IMR-90 (cell line): ENCODE results near the gene SLC6A11. TPM values are rescaled to one million over a fixed set of nuclear protein-coding genes. Genes with fewer than 3 reads are reported as not detected.

Source experiments
- ATAC-seq: fragments of 200-7000 bp; cut with Tn5 transposase; 2 replicates; pipeline ENCODE4 v1.9.1; 2020; ENCODE audit warnings: low read depth, mild to moderate bottlenecking, moderate library complexity
- BruUV-seq: library from RNA; stranded (reverse); fragments of 400-500 nt; replicated peaks from 2 replicates; lab custom pipeline; 2021; lab: Mats Ljungman, UMichigan
- CTCF ChIA-PET: fragments of 300-600 bp; formaldehyde crosslinking; extraction: SDS; loops from one replicate; lab custom pipeline; 2021; ENCODE audit warnings: antibody characterized with exemption; lab: Yijun Ruan, JAX
- POLR2A ChIA-PET: fragments of 300-600 bp; sonication (Branson Sonifier 250); formaldehyde crosslinking; loops from one replicate; lab custom pipeline; 2022; ENCODE audit warnings: antibody characterized with exemption; ENCODE audit not compliant: unreplicated experiment; lab: Charles Lee
- DNase-seq: peaks from one replicate; pipeline ENCODE4 v3.0.0; 2013
- H2AFZ ChIP-seq: replicated peaks from 2 replicates; pipeline ENCODE3; 2013; ENCODE audit warnings: low read length, mild to moderate bottlenecking; ENCODE audit not compliant: poor library complexity
- H2AK5ac ChIP-seq: 2 replicates; pipeline ENCODE4 v1.6.1; 2013; ENCODE audit warnings: low read depth, low read length, inconsistent platforms
- H2AK9ac ChIP-seq: replicated peaks from 2 replicates; pipeline ENCODE3; 2013; ENCODE audit warnings: mild to moderate bottlenecking, low read depth, low read length, moderate library complexity; ENCODE audit not compliant: poor library complexity
- H2BK120ac ChIP-seq: 2 replicates; pipeline ENCODE4 v1.6.1; 2013; ENCODE audit warnings: low read depth, low read length, inconsistent platforms
- H2BK15ac ChIP-seq: 3 replicates; pipeline ENCODE4 v1.6.1; 2013; ENCODE audit warnings: low read depth, low read length, inconsistent platforms
- H2BK20ac ChIP-seq: 2 replicates; pipeline ENCODE4 v1.6.1; 2013; ENCODE audit warnings: low read depth, mild to moderate bottlenecking, inconsistent platforms, low read length, moderate library complexity
- H2BK5ac ChIP-seq: 2 replicates; pipeline ENCODE4 v1.6.1; 2013; ENCODE audit warnings: mild to moderate bottlenecking, low read depth, low read length, inconsistent platforms; ENCODE audit not compliant: poor library complexity, severe bottlenecking
- H3K14ac ChIP-seq: replicated peaks from 2 replicates; pipeline ENCODE4 v1.6.1; 2013; ENCODE audit warnings: low read depth, low read length, inconsistent platforms
- H3K18ac ChIP-seq: 2 replicates; pipeline ENCODE4 v1.6.1; 2013; ENCODE audit warnings: low read depth, low read length, control low read depth
- H3K23ac ChIP-seq: 2 replicates; pipeline ENCODE4 v1.6.1; 2013; ENCODE audit warnings: low read depth, low read length, inconsistent platforms
- H3K27ac ChIP-seq: 2 replicates; pipeline ENCODE4 v1.5.1; 2013; ENCODE audit warnings: mild to moderate bottlenecking, control low read depth, low read length; ENCODE audit not compliant: insufficient read depth
- H3K27me3 ChIP-seq: 2 replicates; pipeline ENCODE4 v1.6.1; 2013; ENCODE audit warnings: low read length; ENCODE audit not compliant: control insufficient read depth, insufficient read depth
- H3K36me3 ChIP-seq: 2 replicates; pipeline ENCODE4 v1.6.1; 2013; ENCODE audit warnings: low read length, mixed read lengths; ENCODE audit not compliant: control insufficient read depth, insufficient read depth
- H3K4ac ChIP-seq: 2 replicates; pipeline ENCODE4 v1.6.1; 2013; ENCODE audit warnings: low read depth, low read length, inconsistent platforms
- H3K4me1 ChIP-seq: 2 replicates; pipeline ENCODE4 v1.6.1; 2013; ENCODE audit warnings: low read length, mixed read lengths; ENCODE audit not compliant: control insufficient read depth, insufficient read depth
- H3K4me2 ChIP-seq: 2 replicates; pipeline ENCODE4 v1.6.1; 2013; ENCODE audit warnings: low read depth, mild to moderate bottlenecking, control low read depth, low read length, moderate library complexity
- H3K4me3 ChIP-seq: 2 replicates; pipeline ENCODE4 v1.5.1; 2013; ENCODE audit warnings: low read depth, mild to moderate bottlenecking, control low read depth, low read length, moderate library complexity; ENCODE audit not compliant: insufficient read depth
- H3K56ac ChIP-seq: 2 replicates; pipeline ENCODE4 v1.6.1; 2013; ENCODE audit warnings: low read length, inconsistent platforms; ENCODE audit not compliant: insufficient read depth; ENCODE audit errors: extremely low read depth
- H3K79me1 ChIP-seq, 2 experiments: 2 replicates each; pipeline ENCODE4 v1.6.1; 2013; ENCODE audit warnings: low read length in 2 of 2, inconsistent platforms in 1 of 2, low read depth in 1 of 2
- H3K9ac ChIP-seq: 2 replicates; pipeline ENCODE4 v1.6.1; 2013; ENCODE audit warnings: low read depth, low read length, control low read depth
- H3K9me1 ChIP-seq: 2 replicates; pipeline ENCODE4 v1.6.1; 2013; ENCODE audit warnings: low read length, inconsistent platforms; ENCODE audit not compliant: insufficient read depth
- H3K9me3 ChIP-seq: 2 replicates; pipeline ENCODE4 v1.6.1; 2013; ENCODE audit warnings: low read length; ENCODE audit not compliant: control insufficient read depth, insufficient read depth
- H4K20me1 ChIP-seq: 2 replicates; pipeline ENCODE4 v1.6.1; 2013; ENCODE audit warnings: low read length, inconsistent platforms; ENCODE audit not compliant: insufficient read depth
- H4K5ac ChIP-seq: 2 replicates; pipeline ENCODE4 v1.6.1; 2013; ENCODE audit warnings: mild to moderate bottlenecking, low read depth, low read length, control low read depth
- H4K8ac ChIP-seq, 2 experiments: 2 replicates each; pipeline ENCODE4 v1.6.1; 2013; ENCODE audit warnings: low read depth in 2 of 2, low read length in 2 of 2, control low read depth in 1 of 2, inconsistent platforms in 1 of 2
- H4K91ac ChIP-seq: 2 replicates; pipeline ENCODE4 v1.6.1; 2013; ENCODE audit warnings: low read depth, low read length, inconsistent platforms; ENCODE audit not compliant: insufficient read depth
- BHLHE40 ChIP-seq: fragments of 150-350 bp; IDR thresholded peaks from 2 replicates; pipeline ENCODE4 v1.6.1; 2016; ENCODE audit warnings: mild to moderate bottlenecking, low read depth, low read length
- MAFK ChIP-seq: IDR thresholded peaks from 2 replicates; pipeline ENCODE4 v1.6.1; 2012; ENCODE audit warnings: low read depth, low read length, improper control_type of control experiment
- MAZ ChIP-seq: IDR thresholded peaks from 2 replicates; pipeline ENCODE4 v1.6.1; 2012; ENCODE audit warnings: low read depth, mild to moderate bottlenecking, low read length, improper control_type of control experiment, moderate library complexity, borderline replicate concordance
- NFE2L2 ChIP-seq: fragments of 150-350 bp; IDR thresholded peaks from 2 replicates; pipeline ENCODE4 v1.6.1; 2016; ENCODE audit warnings: low read depth, mild to moderate bottlenecking, low read length
- POLR2A ChIP-seq: IDR thresholded peaks from 2 replicates; pipeline ENCODE4 v1.6.1; 2012; ENCODE audit warnings: mild to moderate bottlenecking, low read depth, low read length
- RAD21 ChIP-seq: IDR thresholded peaks from 2 replicates; pipeline ENCODE4 v1.6.1; 2012; ENCODE audit warnings: low read length, improper control_type of control experiment
- RFX5 ChIP-seq: IDR thresholded peaks from 2 replicates; pipeline ENCODE4 v1.8.0; 2012; ENCODE audit warnings: low read depth, mild to moderate bottlenecking, low read length, moderate library complexity
- SMC3 ChIP-seq: fragments of 150-350 bp; IDR thresholded peaks from 2 replicates; pipeline ENCODE4 v1.6.1; 2016; ENCODE audit warnings: low read depth, mild to moderate bottlenecking, antibody characterized with exemption, low read length, moderate library complexity
- WGBS, 2 experiments: methylation state at CpG; one replicate each; pipeline versions ENCODE4 v1.1.5 to v1.1.7; 2013; ENCODE audit warnings: missing lambda C conversion rate in 2 of 2; ENCODE audit not compliant: insufficient read length in 1 of 2; ENCODE audit errors: extremely low coverage in 2 of 2; 5-methylcytosine and 5-hydroxymethylcytosine counted together
- dilution Hi-C: fragments of 300-500 bp; cut with HindIII; formaldehyde crosslinking; loops from one replicate; pipeline ENCODE4 v1.14.3; 2018; ENCODE audit warnings: low sequenced_read_pairs; ENCODE audit not compliant: unreplicated experiment
- in situ Hi-C: fragments of 300-500 bp; cut with MboI; formaldehyde crosslinking; loops from 3 replicates; pipeline ENCODE4 v1.14.3; 2019; ENCODE audit warnings: low sequenced_read_pairs, inconsistent platforms, mixed read lengths
- intact Hi-C: fragments of 100-400 bp; cut with micrococcal nuclease; formaldehyde crosslinking; loops from 2 replicates; pipeline ENCODE4 v1.10.0; 2022
- polyA plus RNA-seq, 3 experiments: library from polyadenylated mRNA; depleted of rRNA; stranded (reverse); fragments of >200 nt; gene quantifications; 2 replicates each; pipeline ENCODE4 v1.2.3, GENCODE V29; 2012; ENCODE audit warnings: low replicate concordance in 1 of 3
- total RNA-seq: library from RNA; depleted of rRNA; stranded (reverse); fragments of >200 nt; gene quantifications from 2 replicates; pipeline ENCODE4 v1.2.3, GENCODE V29; 2012

The SLC6A11 gene
- total and polyA plus RNA-seq, 2 of the 4 experiments (the other 2 are of a cell fraction) = not detected

- ChIA-PET POLR2A (no interaction called here), CTCF (no interaction called here)
- H3K23ac ChIP-seq = no peak overlapping the region
- H4K91ac ChIP-seq = no peak overlapping the region
- H3K27me3 ChIP-seq = peaks cover 3% of the 10 kb centered on the region; the same call in 1 of the 2 replicates
- H2BK120ac ChIP-seq = no peak overlapping the region
- no peak overlapping the region for H3K9ac ChIP-seq
- intact Hi-C loops = no loop called here
- no peaks in the 10 kb centered on the region for H3K4me1 ChIP-seq
- no peaks in the 10 kb centered on the region for H3K9me1 ChIP-seq
- no peak overlapping the region for H3K4me2 ChIP-seq
- no peak overlapping the region for H3K4me3 ChIP-seq
- no peak overlapping the region for H2AK9ac ChIP-seq
- no peaks in the 10 kb centered on the region for H3K36me3 ChIP-seq
- in situ Hi-C loops = no loop called here
- no peak overlapping the region for H3K18ac ChIP-seq
- no peak overlapping the region for H4K8ac ChIP-seq
- ATAC-seq = no peak
- no peak overlapping the region for H2AFZ ChIP-seq
- H2BK20ac ChIP-seq = no peak overlapping the region
- H3K14ac ChIP-seq = no peak overlapping the region
- no peak overlapping the region for H2AK5ac ChIP-seq
- H3K27ac ChIP-seq = no peak overlapping the region
- no peak overlapping the region for H2BK15ac ChIP-seq
- no peak overlapping the region for H2BK5ac ChIP-seq
- TF ChIP-seq SMC3 (no peak), RFX5 (no peak), RAD21 (no peak), BHLHE40 (no peak), NFE2L2 (no peak), MAFK (no peak), POLR2A (no peak), MAZ (no peak)
- no peaks in the 10 kb centered on the region for H3K9me3 ChIP-seq
- no CpG with 5 or more reads among the region's 8 CpGs for WGBS, 2 experiments
- no peaks in the 10 kb centered on the region for H4K20me1 ChIP-seq
- dilution Hi-C loops = no loop called here
- no peak overlapping the region for H3K56ac ChIP-seq
- no peak overlapping the region for H4K5ac ChIP-seq
- no peak for DNase-seq
- no peak overlapping the region for H3K4ac ChIP-seq
- no peaks in the 10 kb centered on the region for H3K79me1 ChIP-seq
- no TSS peak for BruUV-seq
These were observed 40.8 kb upstream of the SLC6A11 start for GRCh38 chr3:10775259-10775658.
